ENCODE results near the gene SCYGR3. TPM values are rescaled to one million over a fixed set of nuclear protein-coding genes. Genes with fewer than 3 reads are reported as not detected.
"Not testable (repeated sequence)": the region's sequence is repeated elsewhere in the genome, so short reads cannot be mapped to it uniquely, and the experiment has no call there.

Gene SCYGR3
- total RNA-seq, 2 experiments from 2014 or later, result not detected

GRCh38 chr2:227606476-227606875, 8.2 kb downstream of the SCYGR3 start:
- intact Hi-C loops (cut with DNase I, micrococcal nuclease), result no loop called here
- H3K9me3 ChIP-seq (ENCODE audit: control insufficient read depth in 1 of 2, insufficient read depth in 1 of 2, low read length in 2 of 2), result peaks cover 0 to 4% of the 10 kb centered on the region in 2 experiments
- no peaks in the 10 kb centered on the region for H3K36me3 Mint-ChIP-seq (ENCODE audit: low read depth)
- TF ChIP-seq CTCF (IDR thresholded peaks at IDR 0.05), result no peak
- H3K27ac ChIP-seq (ENCODE audit: low read depth in 1 of 2, low read length in 2 of 2), result no peak overlapping the region
- peaks cover 39% of the 10 kb centered on the region for H3K27me3 Mint-ChIP-seq
- H3K4me3 Mint-ChIP-seq, result no peak overlapping the region
- no peak overlapping the region for H3K27ac Mint-ChIP-seq
- peaks cover 11% of the 10 kb centered on the region for H3K4me1 Mint-ChIP-seq (ENCODE audit: low read depth)
- POLR2A ChIA-PET, result no interaction called here
- no peak overlapping the region for H3K4me3 ChIP-seq (ENCODE audit: low read length)
- no peaks in the 10 kb centered on the region for H3K4me1 ChIP-seq (ENCODE audit: insufficient read depth, low read length)
- CTCF ChIA-PET, result no interaction called here
- no peaks in the 10 kb centered on the region for H3K36me3 ChIP-seq (ENCODE audit: insufficient read depth, low read length)
- DNase-seq, result no peak
- peaks cover 0 to 4% of the 10 kb centered on the region in 2 experiments for H3K27me3 ChIP-seq (ENCODE audit: control insufficient read depth in 1 of 2, insufficient read depth in 2 of 2, low read length in 2 of 2)
- H3K9me3 Mint-ChIP-seq, result no peaks in the 10 kb centered on the region
- ATAC-seq (ENCODE audit: poor library complexity), result no peak

- ChIA-PET POLR2A (no interaction called here), CTCF (no interaction called here)
- H3K4me1 Mint-ChIP-seq (ENCODE audit: low read depth), result no peaks in the 10 kb centered on the region
- no peaks in the 10 kb centered on the region for H3K36me3 Mint-ChIP-seq (ENCODE audit: low read depth)
- no peaks in the 10 kb centered on the region for H3K9me3 Mint-ChIP-seq
- Histone ChIP-seq H3K4me3 (ENCODE audit: low read length) (no peak overlapping the region), H3K27ac (ENCODE audit: low read depth in 1 of 2, low read length in 2 of 2) (no peak overlapping the region), H3K27me3 (ENCODE audit: control insufficient read depth in 1 of 2, insufficient read depth in 2 of 2, low read length in 2 of 2) (no peaks in the 10 kb centered on the region), H3K4me1 (ENCODE audit: insufficient read depth, low read length) (no peaks in the 10 kb centered on the region), H3K9me3 (ENCODE audit: control insufficient read depth in 1 of 2, insufficient read depth in 1 of 2, low read length in 2 of 2) (peaks cover 0 to 6% of the 10 kb centered on the region in 2 experiments), H3K36me3 (ENCODE audit: insufficient read depth, low read length) (no peaks in the 10 kb centered on the region)
- ATAC-seq (ENCODE audit: poor library complexity) (no peak), DNase-seq (no peak)
- no peak overlapping the region for H3K4me3 Mint-ChIP-seq
- H3K27ac Mint-ChIP-seq, result no peak overlapping the region
- intact Hi-C loops (cut with DNase I, micrococcal nuclease), result no loop called here
- H3K27me3 Mint-ChIP-seq, result peaks cover 45% of the 10 kb centered on the region
- no peak for TF ChIP-seq CTCF (IDR thresholded peaks at IDR 0.05)
Measured at GRCh38 chr2:227602358-227602757, 12.3 kb downstream of the SCYGR3 start.

- H3K36me3 ChIP-seq (ENCODE audit: insufficient read depth, low read length); POLR2A ChIA-PET; ATAC-seq (ENCODE audit: poor library complexity); DNase-seq; H3K27ac Mint-ChIP-seq; H3K4me3 Mint-ChIP-seq; H3K4me1 ChIP-seq (ENCODE audit: insufficient read depth, low read length); intact Hi-C loops (cut with DNase I, micrococcal nuclease); H3K36me3 Mint-ChIP-seq (ENCODE audit: low read depth); H3K27me3 ChIP-seq (ENCODE audit: control insufficient read depth in 1 of 2, insufficient read depth in 2 of 2, low read length in 2 of 2); H3K9me3 Mint-ChIP-seq; H3K9me3 ChIP-seq (ENCODE audit: control insufficient read depth in 1 of 2, insufficient read depth in 1 of 2, low read length in 2 of 2); H3K4me3 ChIP-seq (ENCODE audit: low read length); CTCF ChIA-PET; H3K27ac ChIP-seq (ENCODE audit: low read depth in 1 of 2, low read length in 2 of 2); H3K4me1 Mint-ChIP-seq (ENCODE audit: low read depth): not testable (repeated sequence)
- H3K27me3 Mint-ChIP-seq, result peaks cover 54% of the 10 kb centered on the region
Measured at GRCh38 chr2:227598835-227599503, 15.7 kb downstream of the SCYGR3 start, which contains the start of gene SCYGR2. TSS of gene SCYGR2 (plus strand) at chr2:227598893. CDS start at chr2:227598893, 0 bp downstream.

GRCh38 chr2:227597998-227598397, 16.6 kb downstream of the SCYGR3 start:
- no peak for TF ChIP-seq CTCF (IDR thresholded peaks at IDR 0.05)
- H3K4me3 Mint-ChIP-seq, result no peak overlapping the region

More at GRCh38 chr2:227597998-227598397, 16.6 kb downstream of the SCYGR3 start:
- ChIA-PET POLR2A (no interaction called here), CTCF (no interaction called here)
- Histone ChIP-seq H3K9me3 (ENCODE audit: control insufficient read depth in 1 of 2, insufficient read depth in 1 of 2, low read length in 2 of 2) (peaks cover 0 to 6% of the 10 kb centered on the region in 2 experiments), H3K27ac (ENCODE audit: low read depth in 1 of 2, low read length in 2 of 2) (no peak overlapping the region), H3K4me3 (ENCODE audit: low read length) (no peak overlapping the region), H3K36me3 (ENCODE audit: insufficient read depth, low read length) (no peaks in the 10 kb centered on the region), H3K27me3 (ENCODE audit: control insufficient read depth in 1 of 2, insufficient read depth in 2 of 2, low read length in 2 of 2) (peaks cover 3 to 5% of the 10 kb centered on the region in 2 experiments), H3K4me1 (ENCODE audit: insufficient read depth, low read length) (no peaks in the 10 kb centered on the region)
- Mint-ChIP-seq H3K27ac (no peak overlapping the region), H3K9me3 (no peaks in the 10 kb centered on the region), H3K36me3 (ENCODE audit: low read depth) (no peaks in the 10 kb centered on the region), H3K27me3 (peaks cover 62% of the 10 kb centered on the region), H3K4me1 (ENCODE audit: low read depth) (no peaks in the 10 kb centered on the region)
- no peak for DNase-seq
- ATAC-seq (ENCODE audit: poor library complexity), result no peak
- intact Hi-C loops (cut with DNase I, micrococcal nuclease), result no loop called here
